GM19328 (cell line): ENCODE results near the gene KBTBD12.
"Not testable (repeated sequence)": the region's sequence is repeated elsewhere in the genome, so short reads cannot be mapped to it uniquely, and the experiment has no call there.

Experiments used
- ATAC-seq: cut with Tn5 transposase; IDR thresholded peaks from one replicate; pipeline ENCODE4 v1.9.1; 2021; ENCODE audit warnings: mild to moderate bottlenecking, moderate library complexity; ENCODE audit not compliant: unreplicated experiment

Gene KBTBD12, protein sequence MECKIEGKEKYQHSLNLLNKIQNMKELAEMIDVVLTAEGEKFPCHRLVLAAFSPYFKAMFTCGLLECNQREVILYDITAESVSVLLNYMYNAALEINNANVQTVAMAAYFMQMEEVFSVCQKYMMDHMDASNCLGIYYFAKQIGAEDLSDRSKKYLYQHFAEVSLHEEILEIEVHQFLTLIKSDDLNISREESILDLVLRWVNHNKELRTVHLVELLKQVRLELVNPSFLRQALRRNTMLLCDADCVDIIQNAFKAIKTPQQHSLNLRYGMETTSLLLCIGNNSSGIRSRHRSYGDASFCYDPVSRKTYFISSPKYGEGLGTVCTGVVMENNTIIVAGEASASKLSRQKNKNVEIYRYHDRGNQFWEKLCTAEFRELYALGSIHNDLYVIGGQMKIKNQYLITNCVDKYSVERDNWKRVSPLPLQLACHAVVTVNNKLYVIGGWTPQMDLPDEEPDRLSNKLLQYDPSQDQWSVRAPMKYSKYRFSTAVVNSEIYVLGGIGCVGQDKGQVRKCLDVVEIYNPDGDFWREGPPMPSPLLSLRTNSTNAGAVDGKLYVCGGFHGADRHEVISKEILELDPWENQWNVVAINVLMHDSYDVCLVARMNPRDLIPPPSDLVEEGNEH

DNA sequence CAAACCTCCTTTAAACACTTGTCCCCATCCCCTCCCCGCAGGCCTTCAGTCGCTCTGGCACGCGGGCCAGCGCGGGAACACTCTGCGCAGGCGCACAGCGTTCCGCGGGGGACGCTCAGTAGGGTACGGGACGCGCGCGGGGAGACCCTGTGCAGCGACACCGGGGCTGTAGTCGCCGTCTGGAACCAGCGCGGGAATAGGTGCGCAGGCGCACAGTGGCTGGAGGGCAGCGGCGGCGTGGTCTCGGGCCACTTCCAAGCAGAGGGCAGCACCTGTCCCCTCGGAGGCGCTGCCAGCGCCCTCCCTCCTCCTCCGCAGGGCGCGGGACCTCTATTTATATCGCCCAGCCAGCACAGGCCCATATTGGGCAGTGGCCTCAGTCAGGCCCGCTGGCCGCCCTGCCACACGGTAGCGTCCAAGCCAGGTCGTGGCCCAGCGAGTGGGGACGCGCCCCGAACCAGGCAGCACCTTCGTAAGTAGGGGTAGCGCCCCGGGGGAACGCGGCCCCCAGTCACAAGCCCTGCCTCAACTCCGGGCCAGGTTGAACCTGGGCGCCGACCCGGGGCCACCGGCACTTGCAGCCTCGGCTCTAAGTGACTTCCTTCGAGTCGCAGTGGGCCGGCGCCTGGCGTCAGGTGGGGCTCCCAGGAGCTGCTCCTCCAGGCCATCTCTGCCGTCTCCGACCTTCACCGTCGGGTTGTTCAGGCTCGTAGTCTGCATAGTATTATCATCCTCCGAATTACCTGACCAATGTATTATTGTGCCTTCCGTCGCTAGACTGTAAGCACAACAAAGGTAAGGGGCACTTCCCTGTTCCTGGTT is at the start of gene KBTBD12:
KBTBD12 (plus strand) TSS at position 118 of the 822 bp plus-strand sequence. CDS start 7,830 bp downstream, outside the sequence.
- ATAC-seq: no peak

- ATAC-seq: no peak
Measured at GRCh38 chr3:127865941-127866340, 49.1 kb upstream of the KBTBD12 start.

DNA sequence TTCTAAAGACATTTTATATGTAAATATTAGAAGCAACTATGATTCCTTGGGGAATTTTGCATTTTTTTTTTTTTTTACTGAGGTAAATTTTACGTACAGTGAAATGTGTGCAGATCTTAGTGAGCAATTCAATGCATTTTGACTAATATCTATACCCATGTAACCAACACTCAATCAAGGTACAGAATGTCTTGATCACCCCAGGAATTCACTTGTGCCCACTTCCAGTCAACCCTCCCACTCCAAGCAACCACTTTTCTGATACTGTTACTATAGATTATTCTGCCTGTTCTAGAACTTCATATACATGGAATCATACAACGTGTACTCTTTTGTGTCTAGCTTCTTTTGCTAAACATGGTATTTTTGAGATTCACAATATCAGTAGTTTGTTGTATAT is 47.6 kb upstream of the KBTBD12 start:
- ATAC-seq: no peak

- no peak for ATAC-seq
Measured at GRCh38 chr3:127867986-127868385, 47.0 kb upstream of the KBTBD12 start.

DNA sequence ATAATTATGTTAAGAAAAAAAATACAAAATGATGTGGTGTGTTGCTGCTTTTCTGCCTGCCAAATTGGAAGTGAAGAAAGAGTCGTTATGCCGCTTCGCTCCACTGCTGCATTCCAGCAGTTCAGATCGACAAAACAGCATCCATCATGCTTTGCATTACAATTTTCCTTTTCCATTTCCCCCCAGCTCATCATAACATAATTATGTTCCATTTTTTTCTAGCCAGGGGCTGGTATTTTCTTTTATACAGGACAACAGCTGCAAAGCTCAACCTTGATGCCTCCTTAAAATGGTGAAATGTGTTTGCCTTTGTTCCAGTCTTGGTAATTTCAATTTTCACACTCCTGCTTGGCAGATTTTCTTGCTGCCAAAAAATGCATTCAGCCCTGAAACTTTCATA is 44.9 kb upstream of the KBTBD12 start:
- ATAC-seq: no peak

GRCh38 chr3:127874097-127874496 is 40.9 kb upstream of the KBTBD12 start:
- not testable (repeated sequence) for ATAC-seq

GRCh38 chr3:127881586-127881985 is 33.4 kb upstream of the KBTBD12 start:
- ATAC-seq: no peak

- ATAC-seq: no peak
Measured at GRCh38 chr3:127884041-127884440, 31.0 kb upstream of the KBTBD12 start.

DNA sequence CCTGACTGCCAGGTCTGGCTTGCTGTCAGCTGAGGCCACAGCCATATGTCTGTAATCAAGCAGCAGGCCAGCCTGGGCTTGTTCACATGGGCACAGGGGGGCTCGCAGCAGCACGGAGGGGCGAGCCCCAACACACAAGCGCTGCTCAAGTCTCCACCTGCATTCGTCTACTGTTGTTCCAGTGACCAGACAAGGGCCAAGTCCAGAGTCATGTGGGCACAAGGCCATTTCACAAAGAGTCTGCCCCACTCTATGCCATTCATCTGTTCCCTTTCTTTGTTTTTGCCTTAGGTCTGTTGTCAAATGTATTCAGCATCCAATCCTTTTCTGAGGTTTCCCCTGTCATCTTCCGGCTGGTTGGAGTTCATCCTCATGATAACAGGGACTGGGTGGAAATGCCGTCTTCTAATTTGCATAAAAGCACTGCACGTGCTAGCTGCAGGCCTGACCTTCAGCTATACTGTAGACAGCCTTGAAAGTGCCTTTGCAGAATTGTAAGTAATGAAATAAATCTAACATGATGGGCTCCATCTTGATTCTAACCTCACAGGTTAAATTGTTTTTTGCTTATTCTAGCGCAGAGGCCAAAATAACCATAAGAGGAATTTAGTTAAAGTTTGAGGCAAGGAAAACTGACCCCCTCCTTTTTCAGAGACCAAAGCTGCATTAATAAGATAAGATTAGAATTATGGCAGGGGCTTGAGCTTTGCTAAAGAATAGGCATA is 28.6 kb upstream of the KBTBD12 start:
- ATAC-seq: no peak

DNA sequence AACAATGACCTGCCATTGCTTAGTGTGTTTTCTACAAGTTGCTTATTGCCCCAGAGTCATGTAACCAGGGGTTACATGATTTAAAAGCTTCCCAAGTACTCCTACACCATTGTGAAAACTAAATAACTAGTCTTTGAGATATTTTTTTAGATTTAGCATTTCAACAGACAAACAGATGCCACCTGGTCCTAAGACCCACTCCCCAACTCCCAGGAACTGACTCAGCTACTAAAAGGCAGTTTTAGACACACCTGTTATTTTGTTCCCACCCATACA is 28.1 kb upstream of the KBTBD12 start:
- no peak for ATAC-seq

GRCh38 chr3:127887321-127887720 is 27.7 kb upstream of the KBTBD12 start:
- ATAC-seq: no peak

- ATAC-seq: no peak
Measured at GRCh38 chr3:127888156-127888555, 26.9 kb upstream of the KBTBD12 start.

DNA sequence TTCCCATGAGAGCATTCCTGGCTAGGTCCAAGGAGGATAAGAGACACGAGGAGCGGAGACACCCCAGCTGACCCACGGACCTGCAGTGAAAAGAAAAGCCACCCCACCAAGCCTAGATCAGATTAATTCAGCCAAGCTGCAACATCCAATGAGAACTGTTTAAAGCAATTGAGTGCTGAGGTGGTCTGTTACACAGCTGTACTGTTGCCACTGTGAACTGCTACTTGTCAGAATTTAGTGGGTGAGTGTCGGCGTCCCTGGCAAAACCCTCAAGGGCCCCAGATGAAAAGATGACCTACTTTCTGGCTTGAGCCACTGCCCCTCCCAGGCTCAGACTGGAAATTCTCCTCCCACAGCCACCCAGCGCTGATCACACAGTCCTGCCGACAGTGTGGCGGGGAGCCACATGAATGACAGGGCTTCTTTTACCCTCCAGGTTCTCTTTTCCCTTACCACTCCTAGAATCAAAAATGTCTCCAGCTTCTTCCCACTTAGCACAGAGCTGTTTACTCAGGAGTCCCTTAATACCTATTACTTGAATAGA is 26.4 kb upstream of the KBTBD12 start:
- ATAC-seq: no peak

- ATAC-seq: no peak
Measured at GRCh38 chr3:127889461-127889863, 25.6 kb upstream of the KBTBD12 start.

- ATAC-seq: no peak
Measured at GRCh38 chr3:127889976-127890650, 24.9 kb upstream of the KBTBD12 start.

DNA sequence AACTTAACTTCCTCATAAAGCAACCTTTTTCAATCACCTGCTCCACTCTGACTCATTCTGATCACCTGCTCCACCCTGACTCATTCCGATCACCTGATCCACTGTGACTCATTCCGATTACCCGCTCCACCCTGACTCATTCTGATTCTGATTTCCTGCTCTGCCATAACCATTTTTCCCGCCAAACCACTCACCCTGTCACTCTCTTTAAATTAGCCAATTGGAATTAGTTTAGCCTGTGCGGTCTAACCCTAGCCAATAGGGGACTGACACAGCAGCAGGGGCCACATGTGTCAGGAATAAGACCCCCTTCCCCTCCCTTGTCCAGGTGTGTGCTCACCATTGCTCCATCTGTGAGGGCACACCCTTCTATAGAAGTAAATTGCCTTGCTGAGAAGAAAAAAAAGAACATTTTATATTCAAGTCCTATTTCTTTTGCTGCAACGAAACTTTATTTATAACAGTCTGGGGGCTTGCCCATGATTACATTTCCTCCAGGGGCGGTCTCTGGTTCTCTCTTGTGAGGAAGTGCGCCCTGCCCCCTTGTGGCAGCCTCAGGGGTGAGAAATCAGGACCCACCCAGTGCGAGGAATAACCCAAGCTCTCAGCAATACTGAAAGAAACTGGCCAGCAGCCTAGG is 24.3 kb upstream of the KBTBD12 start:
- ATAC-seq: not testable (repeated sequence)

- no peak for ATAC-seq
Measured at GRCh38 chr3:127894481-127894880, 20.6 kb upstream of the KBTBD12 start.

- ATAC-seq: no peak
Measured at GRCh38 chr3:127899200-127899599, 15.8 kb upstream of the KBTBD12 start.

- no peak for ATAC-seq
Measured at GRCh38 chr3:127899766-127900165, 15.3 kb upstream of the KBTBD12 start.

DNA sequence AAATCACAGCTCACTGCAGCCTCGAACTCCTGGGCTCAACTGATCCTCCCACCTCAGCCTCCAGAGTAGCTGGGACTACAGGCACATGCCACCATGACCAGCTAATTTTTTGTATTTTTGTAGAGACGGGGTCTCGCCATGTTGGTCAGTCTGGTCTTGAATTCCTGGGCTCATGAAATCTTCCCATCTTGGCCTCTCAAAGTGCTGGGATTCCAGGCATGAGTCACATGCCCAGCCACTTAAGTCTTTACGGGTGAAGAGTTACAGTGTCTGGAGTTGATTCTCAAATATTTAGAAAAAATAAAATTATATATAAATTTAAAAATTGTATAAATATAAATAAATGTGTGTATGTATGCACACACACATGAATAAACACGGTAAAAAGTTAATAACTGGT is 14.5 kb upstream of the KBTBD12 start:
- no peak for ATAC-seq
